Activated naive CD4-positive, alpha-beta T cell treated with anti-CD3 and anti-CD28 coated beads, Interleukin-2, amount 50 U/mL, for 24 hours (primary cell): ENCODE measurements around the gene SESN2.

Source experiments
- H3K27ac Mint-ChIP-seq: one replicate; pipeline ENCODE4 v1.8.0; 2021; ENCODE audit warnings: mild to moderate bottlenecking, mixed read lengths
- H3K27me3 Mint-ChIP-seq: one replicate; pipeline ENCODE4 v1.8.0; 2021; ENCODE audit warnings: mixed read lengths
- H3K36me3 Mint-ChIP-seq: one replicate; pipeline ENCODE4 v1.8.0; 2021; ENCODE audit warnings: mixed read lengths
- H3K4me1 Mint-ChIP-seq: one replicate; pipeline ENCODE4 v1.8.0; 2021; ENCODE audit warnings: mixed read lengths
- H3K4me3 Mint-ChIP-seq: one replicate; pipeline ENCODE4 v1.8.0; 2021; ENCODE audit warnings: mild to moderate bottlenecking, mixed read lengths
- H3K9me3 Mint-ChIP-seq: one replicate; pipeline ENCODE4 v1.8.0; 2021; ENCODE audit warnings: mixed read lengths

SESN2 gene

DNA sequence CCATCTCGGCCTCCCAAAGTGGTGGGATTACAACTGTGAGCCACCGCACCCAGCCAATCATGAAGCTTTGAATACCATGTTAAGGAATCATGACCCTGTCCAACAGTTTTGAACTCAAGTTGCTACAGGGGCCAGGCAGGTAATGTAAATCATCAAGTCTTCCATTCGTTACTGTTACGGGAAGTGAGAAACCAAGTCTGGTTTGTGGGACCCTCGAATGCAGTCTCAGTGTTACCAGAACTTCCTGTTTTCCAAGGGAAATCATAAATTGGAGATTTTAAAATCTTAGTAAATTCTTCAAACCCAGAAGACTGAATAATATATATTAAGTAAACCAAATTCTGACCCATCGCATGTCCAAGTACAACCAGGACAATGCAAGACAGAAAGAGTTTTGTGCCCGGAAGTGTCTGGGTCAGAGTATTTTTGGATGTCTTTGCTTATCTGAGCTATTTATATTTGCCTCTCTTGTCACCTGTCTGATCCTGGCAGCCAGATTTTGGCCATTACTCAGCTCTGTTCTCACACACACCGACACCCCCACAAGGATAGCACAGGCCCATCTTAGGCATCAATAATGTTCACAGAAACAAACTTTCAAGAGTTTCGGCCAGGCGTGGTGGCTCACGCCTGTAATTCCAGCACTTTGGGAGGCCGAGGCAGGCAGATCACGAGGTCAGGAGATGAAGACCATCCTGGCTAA is 14.6 kb upstream of the SESN2 start:
- Mint-ChIP-seq H3K27ac (peak overlapping the region; percentile 88), H3K36me3 (no peaks in the 10 kb centered on the region), H3K4me3 (peak overlapping the region; percentile 64), H3K9me3 (no peaks in the 10 kb centered on the region), H3K4me1 (peaks cover 55% of the 10 kb centered on the region), H3K27me3 (no peaks in the 10 kb centered on the region)

GRCh38 chr1:28246427-28246832 is 12.9 kb upstream of the SESN2 start:
- no peaks in the 10 kb centered on the region for H3K27me3 Mint-ChIP-seq
- H3K36me3 Mint-ChIP-seq: no peaks in the 10 kb centered on the region
- H3K4me1 Mint-ChIP-seq: peaks cover 60% of the 10 kb centered on the region
- H3K27ac Mint-ChIP-seq: peak overlapping the region; percentile 95
- H3K4me3 Mint-ChIP-seq: peak overlapping the region; percentile 95
- H3K9me3 Mint-ChIP-seq: no peaks in the 10 kb centered on the region

DNA sequence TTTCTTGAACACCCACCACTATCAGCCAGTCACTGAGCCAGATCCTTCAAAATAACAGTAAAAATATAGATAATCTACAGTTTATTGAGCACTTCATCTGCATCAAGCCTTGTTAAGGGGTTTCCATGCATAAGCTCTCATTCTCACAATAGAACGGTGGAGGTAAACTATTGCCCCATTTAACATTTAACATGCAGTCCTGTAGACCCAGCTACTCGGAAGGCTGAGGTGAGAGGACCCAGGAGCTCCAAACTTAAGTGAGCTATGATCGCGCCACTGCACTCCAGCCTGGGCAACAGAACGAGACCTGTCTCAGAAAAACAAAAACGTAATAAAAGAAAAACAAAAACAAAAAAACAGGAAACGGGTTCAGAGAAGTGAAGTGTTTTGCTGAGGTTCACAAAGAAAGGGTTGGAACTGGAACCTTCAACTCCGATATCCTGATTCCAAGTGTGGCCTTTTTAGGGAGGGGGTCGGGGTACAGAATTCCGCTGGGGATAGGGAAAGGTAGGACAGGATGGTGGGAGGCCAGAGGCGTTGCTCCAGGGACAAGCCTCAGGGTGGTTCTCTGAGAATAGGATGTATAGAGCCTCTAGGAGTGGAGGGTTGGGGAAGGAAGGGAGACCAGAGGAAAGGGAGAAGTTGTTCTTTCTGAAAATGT is 11.6 kb upstream of the SESN2 start:
- peak overlapping the region; percentile 95 for H3K4me3 Mint-ChIP-seq
- H3K27ac Mint-ChIP-seq: peak overlapping the region; percentile 95

DNA sequence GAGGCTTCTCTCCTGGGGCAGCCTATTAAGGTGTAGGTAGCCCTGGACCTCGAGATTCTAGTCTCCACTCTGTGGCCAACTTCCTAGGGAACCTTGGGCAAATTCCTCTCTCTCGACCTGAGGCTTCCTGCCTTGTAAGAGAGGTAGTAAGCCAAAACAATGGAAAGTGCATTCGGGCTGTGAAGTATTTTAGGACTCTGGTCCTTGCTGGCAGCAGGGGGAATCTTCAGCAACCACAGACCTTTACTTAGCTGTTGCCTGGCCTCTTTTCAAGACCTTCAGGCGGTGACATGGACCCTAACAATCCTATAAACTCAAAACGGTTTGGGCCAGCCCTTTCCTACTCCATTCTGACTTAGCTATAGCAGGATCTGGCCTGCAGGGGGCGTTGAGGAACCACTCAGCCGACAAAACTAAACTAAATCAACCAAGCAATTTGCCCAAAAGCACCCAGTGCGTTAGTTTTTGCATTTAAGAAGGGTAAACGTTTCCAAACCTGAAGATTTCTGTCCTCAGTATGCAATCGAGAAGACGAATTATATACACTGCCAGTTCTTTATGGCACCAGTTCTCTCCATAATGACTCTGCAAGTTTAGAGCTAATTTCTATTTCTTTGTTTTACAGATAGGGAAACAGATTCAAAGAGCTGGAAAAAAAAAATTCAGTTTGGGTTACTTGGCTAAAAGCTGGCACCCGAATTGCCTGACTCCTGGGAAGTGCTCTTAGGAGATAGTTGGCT is 10.9 kb upstream of the SESN2 start:
- H3K27me3 Mint-ChIP-seq: no peaks in the 10 kb centered on the region
- H3K4me3 Mint-ChIP-seq: peak overlapping the region; percentile 95
- H3K27ac Mint-ChIP-seq: peak overlapping the region; percentile 95
- H3K36me3 Mint-ChIP-seq: no peaks in the 10 kb centered on the region
- peaks cover 52% of the 10 kb centered on the region for H3K4me1 Mint-ChIP-seq
- no peaks in the 10 kb centered on the region for H3K9me3 Mint-ChIP-seq

More for the DNA sequence above, 11.6 kb upstream of the SESN2 start:
- Mint-ChIP-seq H3K27me3 (no peaks in the 10 kb centered on the region), H3K36me3 (no peaks in the 10 kb centered on the region), H3K4me1 (peaks cover 58% of the 10 kb centered on the region), H3K9me3 (no peaks in the 10 kb centered on the region)

DNA sequence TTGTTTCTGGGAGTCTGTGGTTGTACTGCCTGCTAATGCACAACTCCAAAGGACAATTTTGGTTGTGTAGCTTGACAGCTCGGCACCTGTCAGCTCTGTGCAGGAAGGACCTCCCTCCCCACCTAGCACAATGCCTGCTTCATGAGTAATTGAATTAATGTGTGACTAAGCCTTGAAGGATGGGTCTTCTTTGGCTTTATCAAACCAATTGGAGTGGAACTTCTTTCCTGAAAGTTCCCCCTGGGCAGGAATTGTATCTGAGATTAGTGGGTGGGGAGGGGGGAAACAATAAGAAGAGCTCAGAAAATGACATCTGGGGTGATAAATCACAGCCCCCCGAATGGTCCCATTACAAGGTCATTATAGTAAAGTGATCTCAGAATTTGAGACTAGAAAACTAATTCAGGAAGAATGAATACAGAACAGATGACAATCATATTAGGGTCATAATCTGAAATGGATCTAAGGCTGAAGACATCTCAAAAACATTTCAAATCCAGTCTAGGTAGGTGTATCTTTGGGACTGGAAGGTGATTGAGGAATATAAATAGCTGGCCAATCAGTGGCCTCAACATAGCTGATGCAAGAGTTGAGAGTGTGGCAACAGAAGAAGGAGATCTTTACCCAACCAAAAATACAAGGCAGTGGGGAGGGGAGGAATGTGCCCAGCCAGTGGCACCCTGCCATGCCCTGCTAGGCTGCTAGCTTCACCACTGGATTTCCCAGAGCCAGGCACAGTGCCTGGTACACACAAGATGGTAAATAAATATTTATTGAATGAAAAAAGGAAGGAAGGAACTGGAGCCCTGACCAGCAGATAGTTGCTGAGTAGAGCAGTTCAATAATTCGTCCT is 10.1 kb upstream of the SESN2 start:
- H3K4me3 Mint-ChIP-seq: peak overlapping the region; percentile 95
- peak overlapping the region; percentile 95 for H3K27ac Mint-ChIP-seq
- no peaks in the 10 kb centered on the region for H3K36me3 Mint-ChIP-seq
- no peaks in the 10 kb centered on the region for H3K9me3 Mint-ChIP-seq
- no peaks in the 10 kb centered on the region for H3K27me3 Mint-ChIP-seq
- peaks cover 44% of the 10 kb centered on the region for H3K4me1 Mint-ChIP-seq

DNA sequence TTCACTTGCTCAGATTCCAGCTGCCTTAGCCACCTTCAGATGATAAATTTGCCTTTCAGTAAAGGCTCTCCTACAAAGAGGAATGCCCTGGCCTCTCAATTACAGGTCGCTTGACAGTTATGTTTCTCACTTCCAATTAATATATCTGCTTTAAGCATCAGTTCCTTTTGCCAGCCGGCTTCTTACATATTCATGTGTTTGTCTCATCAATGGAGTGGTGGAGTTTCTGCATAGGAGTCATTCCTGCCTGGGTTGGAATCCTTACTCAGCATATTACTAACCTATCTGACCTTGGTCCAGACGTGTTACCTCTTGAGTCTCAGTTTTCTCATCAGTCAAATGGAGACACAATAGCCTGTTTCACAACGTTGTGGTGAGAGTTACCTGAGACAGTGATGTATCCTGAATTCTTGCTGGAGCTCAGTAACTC is 9.4 kb upstream of the SESN2 start:
- peak overlapping the region; percentile 11 for H3K4me3 Mint-ChIP-seq
- H3K27me3 Mint-ChIP-seq: no peaks in the 10 kb centered on the region

GRCh38 chr1:28256197-28256827 is 3.0 kb upstream of the SESN2 start:
- H3K9me3 Mint-ChIP-seq: no peaks in the 10 kb centered on the region
- H3K27me3 Mint-ChIP-seq: no peaks in the 10 kb centered on the region
- peaks cover 39% of the 10 kb centered on the region for H3K4me1 Mint-ChIP-seq
- peaks cover 1% of the 10 kb centered on the region for H3K36me3 Mint-ChIP-seq
- H3K27ac Mint-ChIP-seq: peak overlapping the region; percentile 79
- H3K4me3 Mint-ChIP-seq: peak overlapping the region; percentile 11

More for the DNA sequence above, 9.4 kb upstream of the SESN2 start:
- H3K36me3 Mint-ChIP-seq: no peaks in the 10 kb centered on the region
- H3K9me3 Mint-ChIP-seq: no peaks in the 10 kb centered on the region
- peaks cover 38% of the 10 kb centered on the region for H3K4me1 Mint-ChIP-seq
- H3K27ac Mint-ChIP-seq: peak overlapping the region; percentile 95

DNA sequence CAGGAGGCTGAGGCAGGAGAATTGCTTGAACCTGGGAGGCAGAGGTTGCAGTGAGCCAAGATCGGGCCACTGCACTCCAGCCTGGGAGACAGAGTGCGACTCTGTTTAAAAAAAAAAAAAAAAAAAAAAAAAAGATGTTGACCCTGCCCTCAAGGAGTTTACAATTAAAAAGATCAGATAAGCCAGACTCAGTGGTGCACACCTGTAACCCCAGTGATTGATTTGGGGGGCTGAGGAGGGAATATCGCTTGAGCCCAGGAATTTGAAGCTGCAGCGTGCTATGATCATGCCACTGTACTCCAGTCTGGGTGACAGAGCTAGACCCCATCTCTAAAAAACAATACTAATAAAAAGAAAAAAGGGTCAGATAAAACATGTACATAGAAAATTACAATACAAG is 1.6 kb upstream of the SESN2 start:
- H3K36me3 Mint-ChIP-seq: peaks cover 1% of the 10 kb centered on the region
- no peaks in the 10 kb centered on the region for H3K27me3 Mint-ChIP-seq
- peaks cover 42% of the 10 kb centered on the region for H3K4me1 Mint-ChIP-seq
- peak overlapping the region; percentile 98 for H3K27ac Mint-ChIP-seq
- H3K9me3 Mint-ChIP-seq: no peaks in the 10 kb centered on the region
- no peak overlapping the region for H3K4me3 Mint-ChIP-seq

DNA sequence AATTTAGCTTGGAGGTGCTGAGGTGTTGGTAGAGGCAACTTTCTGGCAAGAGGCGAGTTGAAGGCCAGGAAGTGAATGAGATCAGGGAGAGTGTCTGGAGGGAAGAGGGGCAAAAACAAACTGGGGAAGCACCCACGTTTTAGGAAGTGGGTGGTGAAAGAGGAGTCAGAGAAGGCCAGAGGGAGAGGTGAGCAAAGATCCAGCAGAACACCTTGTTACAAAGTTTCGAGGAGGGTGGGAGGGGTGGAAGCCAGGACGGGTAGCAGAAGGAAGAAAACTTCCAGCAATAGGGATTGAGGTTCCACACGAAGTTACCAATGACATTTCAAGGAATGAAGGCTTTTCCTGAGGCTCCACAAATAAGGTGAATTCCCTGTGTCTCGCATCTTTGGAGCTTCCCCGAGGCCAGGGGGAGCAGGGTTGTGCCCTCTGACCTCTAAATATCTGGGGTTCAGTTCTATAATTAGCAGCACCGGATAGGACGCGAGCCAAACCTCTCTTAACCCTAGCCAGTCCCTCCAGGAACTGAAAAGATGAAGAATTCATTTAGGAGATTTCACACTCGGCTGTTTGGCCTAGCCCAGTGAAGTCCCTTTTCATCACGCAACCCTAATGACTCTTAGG is 578 bp upstream of the SESN2 start:
- Mint-ChIP-seq H3K36me3 (peaks cover 1% of the 10 kb centered on the region), H3K4me3 (peak overlapping the region; percentile 82), H3K27me3 (no peaks in the 10 kb centered on the region), H3K4me1 (peaks cover 47% of the 10 kb centered on the region), H3K27ac (peak overlapping the region; percentile 98), H3K9me3 (no peaks in the 10 kb centered on the region)

GRCh38 chr1:28259934-28260802 is 850 bp downstream of the SESN2 start:
- H3K4me1 Mint-ChIP-seq: peaks cover 46% of the 10 kb centered on the region
- H3K27ac Mint-ChIP-seq: no peak overlapping the region

DNA sequence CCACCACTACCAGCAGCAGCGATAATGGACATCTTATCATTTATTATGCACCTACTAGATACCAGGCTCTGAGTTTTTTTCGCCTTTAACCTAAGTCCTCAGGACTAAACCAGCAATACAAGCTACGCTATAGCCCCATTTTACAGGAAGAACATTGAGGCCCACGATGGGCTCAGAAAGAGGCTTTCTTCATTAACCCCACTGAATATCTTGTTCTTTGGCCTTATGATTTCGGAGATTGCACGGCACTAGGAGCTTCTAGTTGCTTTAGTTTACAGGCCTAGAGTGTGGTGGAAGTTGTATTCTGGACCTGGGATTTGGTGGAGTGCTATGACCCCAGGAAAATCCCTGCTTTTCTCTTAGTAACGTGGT is 1.5 kb downstream of the SESN2 start:
- Mint-ChIP-seq H3K27ac (no peak overlapping the region), H3K36me3 (peaks cover 1% of the 10 kb centered on the region)

More at GRCh38 chr1:28259934-28260802, 850 bp downstream of the SESN2 start:
- Mint-ChIP-seq H3K4me3 (peak overlapping the region; percentile 86), H3K27me3 (no peaks in the 10 kb centered on the region), H3K9me3 (no peaks in the 10 kb centered on the region), H3K36me3 (peaks cover 1% of the 10 kb centered on the region)

DNA sequence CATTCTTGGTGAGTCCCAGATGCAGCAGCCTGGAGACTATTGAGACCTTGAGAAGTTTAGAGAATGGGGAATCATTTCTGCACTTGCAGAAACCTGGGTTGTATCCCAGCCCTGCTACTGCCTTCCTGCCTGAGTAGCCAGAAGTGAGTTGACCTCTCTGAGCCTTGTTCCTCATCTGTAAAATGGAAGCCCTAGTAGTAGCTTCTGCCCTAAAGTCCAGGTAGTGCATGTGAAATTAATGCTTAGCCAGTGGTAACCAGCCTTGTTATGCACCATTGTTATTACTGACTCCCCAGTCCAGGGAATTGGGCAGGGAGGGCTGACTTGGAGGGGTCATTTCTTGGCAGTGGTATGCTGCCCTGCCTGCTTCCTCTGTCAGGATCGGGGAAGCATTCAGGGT is 5.6 kb downstream of the SESN2 start:
- Mint-ChIP-seq H3K36me3 (peaks cover 4% of the 10 kb centered on the region), H3K27ac (no peak overlapping the region), H3K4me1 (peaks cover 26% of the 10 kb centered on the region), H3K9me3 (no peaks in the 10 kb centered on the region), H3K4me3 (no peak overlapping the region), H3K27me3 (no peaks in the 10 kb centered on the region)

More for the DNA sequence above, 1.5 kb downstream of the SESN2 start:
- Mint-ChIP-seq H3K9me3 (no peaks in the 10 kb centered on the region), H3K4me3 (peak overlapping the region; percentile 86), H3K27me3 (no peaks in the 10 kb centered on the region), H3K4me1 (peaks cover 46% of the 10 kb centered on the region)

DNA sequence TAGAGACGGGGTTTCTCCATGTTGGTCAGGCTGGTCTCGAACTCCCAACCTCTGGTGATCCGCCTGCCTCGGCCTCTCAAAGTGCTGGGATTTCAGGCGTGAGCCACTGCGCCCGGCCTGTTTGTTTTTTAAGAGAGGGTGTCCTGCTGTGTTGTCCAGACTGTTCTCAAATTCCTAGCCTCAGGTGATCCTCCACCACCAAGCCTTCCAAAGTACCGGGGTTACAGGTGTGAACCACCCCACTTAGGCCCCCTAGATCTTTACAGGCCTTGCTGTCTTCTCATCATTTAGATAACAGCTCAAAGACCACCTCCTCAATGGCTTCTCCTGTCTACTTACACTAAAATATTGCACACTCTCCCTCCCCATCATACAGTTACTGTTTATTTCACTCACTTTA is 6.3 kb downstream of the SESN2 start:
- Mint-ChIP-seq H3K27ac (no peak overlapping the region), H3K36me3 (peaks cover 4% of the 10 kb centered on the region), H3K4me1 (peaks cover 26% of the 10 kb centered on the region), H3K4me3 (no peak overlapping the region), H3K9me3 (no peaks in the 10 kb centered on the region), H3K27me3 (no peaks in the 10 kb centered on the region)

DNA sequence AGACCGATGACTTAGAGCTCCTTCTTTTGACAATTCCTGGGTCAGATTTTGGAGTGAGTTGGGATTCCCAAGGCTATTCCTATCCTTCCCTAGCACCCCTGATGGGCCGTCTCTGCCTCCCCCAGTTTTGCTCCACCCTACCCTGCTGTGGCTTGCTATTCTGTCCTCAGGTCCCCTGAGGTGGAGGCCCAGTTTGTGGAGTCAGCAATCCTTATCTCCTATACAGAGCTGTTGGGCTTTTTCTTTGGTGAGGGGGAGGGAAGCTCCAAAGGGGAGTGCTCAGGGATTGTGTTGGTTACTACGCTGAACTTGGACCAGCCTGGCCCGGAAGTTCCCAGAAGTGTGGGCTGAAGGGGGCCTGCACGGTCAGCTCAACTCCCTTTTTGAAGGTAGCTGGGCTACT is 7.6 kb downstream of the SESN2 start:
- Mint-ChIP-seq H3K4me3 (no peak overlapping the region), H3K27ac (no peak overlapping the region), H3K9me3 (no peaks in the 10 kb centered on the region), H3K36me3 (peaks cover 3% of the 10 kb centered on the region), H3K4me1 (peaks cover 17% of the 10 kb centered on the region), H3K27me3 (no peaks in the 10 kb centered on the region)
